ENCODE measurements around the gene CELF2. TPM values are rescaled to one million over a fixed set of nuclear protein-coding genes. Genes with fewer than 3 reads are reported as not detected.

The CELF2 gene
- total RNA-seq, 1 donor from 2014 or later, result 89.2 TPM

GRCh38 chr10:11381511-11381910, 363.8 kb downstream of the CELF2 start:
- CTCF ChIA-PET, result no interaction called here
- Mint-ChIP-seq H3K27ac (no peak overlapping the region), H3K9me3 (no peaks in the 10 kb centered on the region), H3K4me3 (no peak overlapping the region), H3K27me3 (peaks cover 5% of the 10 kb centered on the region), H3K4me1 (peaks cover 5% of the 10 kb centered on the region), H3K36me3 (ENCODE audit: low read depth) (no peaks in the 10 kb centered on the region)
- POLR2A ChIA-PET, result no interaction called here
- DNase-seq (no peak), ATAC-seq (ENCODE audit: low read depth) (no peak)
- intact Hi-C loops (cut with micrococcal nuclease), result no loop called here
- TF ChIP-seq CTCF (IDR thresholded peaks at IDR 0.05), result no peak

GRCh38 chr10:11382187-11382586, 364.5 kb downstream of the CELF2 start:
- Mint-ChIP-seq H3K9me3 (no peaks in the 10 kb centered on the region), H3K36me3 (ENCODE audit: low read depth) (no peaks in the 10 kb centered on the region), H3K27ac (no peak overlapping the region), H3K4me3 (no peak overlapping the region), H3K4me1 (peaks cover 5% of the 10 kb centered on the region), H3K27me3 (peaks cover 5% of the 10 kb centered on the region)
- CTCF ChIA-PET, result no interaction called here
- TF ChIP-seq CTCF (IDR thresholded peaks at IDR 0.05), result no peak
- ATAC-seq (ENCODE audit: low read depth) (no peak), DNase-seq (no peak)
- POLR2A ChIA-PET, result no interaction called here
- intact Hi-C loops (cut with micrococcal nuclease), result no loop called here

DNA sequence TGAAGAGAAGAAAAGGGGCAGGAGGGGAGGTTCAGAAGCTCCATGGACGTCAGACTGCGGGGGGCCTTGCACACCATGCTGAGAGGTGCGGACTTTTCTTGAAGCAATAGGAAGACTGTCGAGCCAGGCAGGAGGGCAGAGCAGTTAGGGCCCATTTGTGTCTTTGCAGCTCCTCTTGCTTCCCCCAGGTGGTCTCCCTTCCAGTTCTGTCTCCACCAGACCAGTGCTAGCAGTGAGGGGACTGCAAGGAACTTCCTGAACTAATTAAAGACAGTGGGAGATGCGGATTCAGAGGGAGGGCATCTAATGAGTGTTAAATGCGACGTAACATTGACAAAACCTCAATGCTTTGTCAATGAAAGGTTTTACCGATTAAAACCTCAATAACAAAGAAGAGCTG, 368.4 kb downstream of the CELF2 start:
- intact Hi-C loops (cut with micrococcal nuclease), result no loop called here
- CTCF ChIA-PET, result no interaction called here
- Mint-ChIP-seq H3K36me3 (ENCODE audit: low read depth) (no peaks in the 10 kb centered on the region), H3K4me3 (no peak overlapping the region), H3K9me3 (no peaks in the 10 kb centered on the region), H3K27ac (no peak overlapping the region), H3K4me1 (peaks cover 3% of the 10 kb centered on the region), H3K27me3 (peaks cover 5% of the 10 kb centered on the region)
- POLR2A ChIA-PET, result no interaction called here
- TF ChIP-seq CTCF (IDR thresholded peaks at IDR 0.05), result no peak
- ATAC-seq (ENCODE audit: low read depth), result no peak
- no peak for DNase-seq
